Measurements from ENCODE around the gene MVB12B.
A peak's percentile ranks its signal among the peaks of the same experiment; 100 is the strongest.

MVB12B gene

GRCh38 chr9:126515001-126515872 lies 188.6 kb downstream of the MVB12B start:
- H3K4me2 ChIP-seq = no peak overlapping the region
- peaks cover 12% of the 10 kb centered on the region; the same call in 1 of the 2 replicates for H3K4me1 ChIP-seq
- H3K36me3 ChIP-seq = no peaks in the 10 kb centered on the region
- H3K9ac ChIP-seq = no peak overlapping the region
- peaks cover 27% of the 10 kb centered on the region for H4K20me1 ChIP-seq
- H3K27me3 ChIP-seq = peaks cover 75% of the 10 kb centered on the region
- no peak overlapping the region for H3K4me3 ChIP-seq
- TF ChIP-seq Cebpa-rat (IDR thresholded peaks at IDR 0.05) = no peak
- no peak overlapping the region for H3K27ac ChIP-seq
- no peaks in the 10 kb centered on the region for H3K9me3 ChIP-seq

DNA sequence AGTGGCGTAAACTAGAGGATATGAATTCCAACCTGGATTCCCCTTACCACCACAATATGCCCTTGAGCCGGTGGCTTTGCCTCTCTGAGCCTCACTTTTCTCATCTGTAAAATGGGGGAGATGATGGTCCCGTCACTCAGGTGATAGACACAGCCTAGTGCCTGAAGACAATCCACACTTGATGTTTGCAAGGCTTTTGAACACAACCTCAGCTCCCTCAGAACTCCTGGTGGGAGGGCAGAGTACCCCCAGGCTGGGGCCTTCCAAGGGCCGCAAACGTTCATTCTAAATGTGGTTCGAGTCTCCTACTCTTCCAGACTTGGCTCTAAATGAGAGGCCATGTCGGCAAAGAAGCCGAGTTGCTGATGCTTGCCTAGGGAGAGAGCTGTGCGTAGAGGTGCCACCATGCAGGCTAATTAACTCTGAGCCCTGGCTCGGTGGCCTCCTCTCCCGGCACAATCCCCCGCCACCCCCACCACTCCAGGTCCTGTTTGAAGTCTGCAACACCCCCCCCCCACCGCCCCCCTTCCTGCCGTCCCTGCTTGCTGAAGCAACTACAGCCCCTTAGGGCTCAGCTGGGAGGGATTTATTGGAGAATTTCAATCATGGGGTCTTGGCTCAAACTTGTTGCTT lies 189.4 kb downstream of the MVB12B start:
- H3K4me3 ChIP-seq = no peak overlapping the region
- no peaks in the 10 kb centered on the region for H3K9me3 ChIP-seq
- no peak overlapping the region for H3K4me2 ChIP-seq
- peaks cover 78% of the 10 kb centered on the region for H3K27me3 ChIP-seq
- TF ChIP-seq Cebpa-rat (IDR thresholded peaks at IDR 0.05) = no peak
- H3K27ac ChIP-seq = no peak overlapping the region
- no peak overlapping the region for H3K9ac ChIP-seq
- H4K20me1 ChIP-seq = peaks cover 27% of the 10 kb centered on the region
- H3K4me1 ChIP-seq = peaks cover 12% of the 10 kb centered on the region; the same call in 1 of the 2 replicates
- no peaks in the 10 kb centered on the region for H3K36me3 ChIP-seq

- Histone ChIP-seq H3K27ac (no peak overlapping the region), H3K4me3 (no peak overlapping the region), H3K9ac (no peak overlapping the region)
These were observed 189.9 kb downstream of the MVB12B start for GRCh38 chr9:126516561-126516935.

DNA sequence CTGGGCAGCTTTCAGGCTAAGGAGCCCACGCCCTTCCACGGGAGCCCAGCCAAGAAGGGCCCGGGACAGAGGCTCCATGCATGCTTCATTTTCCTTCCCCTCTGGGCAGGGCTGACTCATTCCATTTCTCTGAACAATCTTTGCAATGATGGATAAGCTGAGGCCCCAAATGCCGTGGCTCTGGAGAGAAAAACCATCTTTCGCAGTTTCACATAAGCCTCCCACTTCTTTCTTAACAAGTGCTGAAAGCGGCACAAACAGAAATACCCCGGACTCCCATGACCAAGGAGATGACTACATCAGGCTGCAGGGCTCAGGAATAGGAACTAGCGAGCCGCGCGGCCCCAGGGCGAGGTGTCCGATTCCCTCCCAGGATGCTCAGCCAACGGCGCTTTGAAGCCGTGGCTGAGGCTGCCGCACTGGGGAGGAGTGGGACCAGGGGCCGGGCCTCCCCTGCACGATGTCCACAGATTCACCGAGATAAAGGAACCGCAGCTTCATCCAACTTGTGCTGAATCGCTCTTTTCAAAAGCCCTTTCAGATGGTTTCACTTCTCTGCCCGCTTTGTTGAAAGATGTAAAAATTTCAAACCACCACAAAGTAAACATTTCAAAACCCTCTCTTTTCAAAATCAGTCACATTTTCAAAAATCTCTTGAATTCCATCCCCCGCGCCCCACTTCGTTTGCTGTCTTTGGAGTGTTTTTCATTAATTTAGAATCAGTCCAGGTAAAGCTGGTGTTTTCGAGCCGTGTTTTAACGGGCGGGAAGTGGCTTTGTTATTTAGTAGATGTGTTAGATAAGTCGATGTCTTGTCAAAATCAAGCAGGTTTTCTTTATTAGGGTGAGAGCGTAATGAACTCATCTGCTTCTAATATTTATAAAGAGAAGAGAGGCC lies 190.6 kb downstream of the MVB12B start:
- Histone ChIP-seq H3K36me3 (no peaks in the 10 kb centered on the region), H4K20me1 (peaks cover 27% of the 10 kb centered on the region), H3K4me1 (peaks cover 12% of the 10 kb centered on the region; the same call in 1 of the 2 replicates), H3K4me3 (no peak overlapping the region; the same call in 1 of the 2 replicates), H3K27me3 (peaks cover 88% of the 10 kb centered on the region), H3K9ac (no peak overlapping the region), H3K27ac (no peak overlapping the region), H3K4me2 (peak overlapping the region; percentile 63), H3K9me3 (no peaks in the 10 kb centered on the region)
- no peak for TF ChIP-seq Cebpa-rat (IDR thresholded peaks at IDR 0.05)

More at GRCh38 chr9:126516561-126516935, 189.9 kb downstream of the MVB12B start:
- Histone ChIP-seq H4K20me1 (peaks cover 27% of the 10 kb centered on the region), H3K4me1 (peaks cover 12% of the 10 kb centered on the region; the same call in 1 of the 2 replicates), H3K27me3 (peaks cover 82% of the 10 kb centered on the region), H3K9me3 (no peaks in the 10 kb centered on the region), H3K4me2 (peak overlapping the region; percentile 63; the same call in 1 of the 2 replicates), H3K36me3 (no peaks in the 10 kb centered on the region)
- TF ChIP-seq Cebpa-rat (IDR thresholded peaks at IDR 0.05) = no peak

GRCh38 chr9:126517833-126518356 lies 191.3 kb downstream of the MVB12B start:
- Histone ChIP-seq H3K27me3 (peaks cover 93% of the 10 kb centered on the region), H3K27ac (no peak overlapping the region), H3K9ac (no peak overlapping the region), H3K4me3 (no peak overlapping the region), H4K20me1 (peaks cover 27% of the 10 kb centered on the region), H3K4me1 (peaks cover 12% of the 10 kb centered on the region; the same call in 1 of the 2 replicates), H3K4me2 (no peak overlapping the region), H3K9me3 (no peaks in the 10 kb centered on the region), H3K36me3 (no peaks in the 10 kb centered on the region)
- TF ChIP-seq Cebpa-rat (IDR thresholded peaks at IDR 0.05) = no peak

DNA sequence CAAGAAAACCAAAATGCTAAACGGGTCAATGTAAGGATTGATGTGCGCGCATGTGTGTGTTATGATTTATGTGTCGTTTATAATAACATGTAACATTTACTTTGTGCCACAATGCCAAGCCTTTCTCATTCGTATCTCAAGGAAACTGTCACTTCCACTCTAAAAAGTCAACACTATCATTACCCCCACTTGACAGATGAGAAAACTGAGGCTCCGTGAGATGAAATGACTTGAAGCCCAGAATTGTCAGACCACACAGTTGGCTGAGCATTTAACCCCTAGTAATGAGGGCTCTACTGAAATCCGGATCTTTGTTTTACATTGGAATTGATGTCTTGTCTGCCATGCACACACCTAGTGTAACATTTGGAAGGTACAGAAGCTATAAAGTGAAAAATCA lies 192.1 kb downstream of the MVB12B start:
- H4K20me1 ChIP-seq = peaks cover 27% of the 10 kb centered on the region
- TF ChIP-seq Cebpa-rat (IDR thresholded peaks at IDR 0.05) = no peak
- no peaks in the 10 kb centered on the region for H3K36me3 ChIP-seq
- H3K4me1 ChIP-seq = peaks cover 12% of the 10 kb centered on the region; the same call in 1 of the 2 replicates
- peaks cover 86% of the 10 kb centered on the region for H3K27me3 ChIP-seq
- H3K4me3 ChIP-seq = no peak overlapping the region
- H3K9ac ChIP-seq = no peak overlapping the region
- H3K27ac ChIP-seq = no peak overlapping the region
- H3K4me2 ChIP-seq = no peak overlapping the region
- H3K9me3 ChIP-seq = no peaks in the 10 kb centered on the region

DNA sequence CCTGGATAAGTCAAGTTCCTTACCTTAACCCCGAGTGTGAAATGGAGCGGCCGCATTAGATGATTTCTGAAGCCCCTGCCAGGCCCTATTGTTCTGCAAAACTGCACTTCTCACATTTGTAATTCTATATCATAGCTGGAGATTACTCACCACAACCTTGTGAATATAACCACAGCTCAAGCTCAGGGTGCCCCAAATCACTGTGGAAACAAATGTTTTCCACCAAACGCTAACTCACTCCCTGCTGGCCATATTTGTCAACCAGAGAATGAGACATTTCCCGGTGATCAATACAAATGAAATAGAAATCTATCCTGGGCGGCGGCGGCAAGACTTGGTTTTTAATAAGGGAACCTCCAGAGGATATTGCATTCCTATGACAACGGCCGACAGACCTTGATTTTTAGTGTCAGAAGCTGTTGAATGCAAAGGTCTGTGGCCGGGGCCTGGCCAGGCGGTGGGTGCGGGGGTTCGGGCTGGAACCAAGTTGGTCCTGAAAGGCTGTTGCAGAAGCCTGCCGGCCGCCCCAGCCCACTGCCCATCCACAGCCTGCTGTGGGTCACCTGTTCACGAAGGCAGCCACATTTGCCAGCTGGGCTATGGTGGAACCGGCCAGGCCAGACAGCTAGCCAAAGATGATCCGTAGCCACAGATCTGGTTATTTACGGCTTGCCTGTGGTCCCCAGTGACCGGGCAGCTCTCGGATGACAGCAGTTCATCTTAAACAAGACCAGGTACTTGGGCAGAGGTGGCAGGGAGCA lies 193.2 kb downstream of the MVB12B start:
- TF ChIP-seq Cebpa-rat (IDR thresholded peaks at IDR 0.05) = no peak

GRCh38 chr9:126520453-126520852 lies 193.8 kb downstream of the MVB12B start:
- H3K27me3 ChIP-seq = peaks cover 69% of the 10 kb centered on the region
- H3K9ac ChIP-seq = no peak overlapping the region
- H3K4me1 ChIP-seq = peaks cover 9% of the 10 kb centered on the region
- H3K4me3 ChIP-seq = no peak overlapping the region
- no peaks in the 10 kb centered on the region for H3K9me3 ChIP-seq
- no peaks in the 10 kb centered on the region for H3K36me3 ChIP-seq
- H4K20me1 ChIP-seq = peaks cover 15% of the 10 kb centered on the region
- no peak overlapping the region for H3K4me2 ChIP-seq
- H3K27ac ChIP-seq = no peak overlapping the region
- TF ChIP-seq Cebpa-rat (IDR thresholded peaks at IDR 0.05) = no peak

More for the DNA sequence above, 193.2 kb downstream of the MVB12B start:
- Histone ChIP-seq H4K20me1 (peaks cover 22% of the 10 kb centered on the region), H3K4me2 (no peak overlapping the region), H3K36me3 (no peaks in the 10 kb centered on the region), H3K27me3 (peaks cover 75% of the 10 kb centered on the region), H3K4me1 (peaks cover 7% of the 10 kb centered on the region; the same call in 1 of the 2 replicates), H3K4me3 (no peak overlapping the region), H3K9ac (no peak overlapping the region), H3K9me3 (no peaks in the 10 kb centered on the region), H3K27ac (no peak overlapping the region)

Measured in BLaER1 (cell line).